Measurements from ENCODE around the gene RELN.

DNA sequence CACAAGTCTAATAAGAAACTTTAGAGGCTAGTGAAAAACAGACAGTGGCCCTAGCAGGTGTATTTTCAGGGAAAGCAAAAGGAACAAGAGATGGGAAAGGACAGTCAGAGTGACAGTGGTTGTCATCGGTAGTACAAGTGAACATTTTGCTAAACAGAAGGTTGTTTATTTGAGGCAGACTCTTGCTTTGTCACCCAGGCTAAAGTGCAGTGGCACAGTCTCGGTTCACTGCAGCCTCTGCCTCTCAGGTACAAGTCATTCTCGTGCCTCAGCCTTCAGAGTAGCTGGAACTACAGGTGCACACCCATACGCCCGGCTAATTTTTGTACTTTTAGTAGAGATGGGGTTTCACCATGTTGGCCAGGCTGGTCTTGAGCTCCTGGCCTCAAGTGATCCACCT lies 195.8 kb downstream of the RELN start:
- TF ChIP-seq POLR2A (IDR thresholded peaks at IDR 0.05), result no peak
- TF ChIP-seq, protein P1, sequence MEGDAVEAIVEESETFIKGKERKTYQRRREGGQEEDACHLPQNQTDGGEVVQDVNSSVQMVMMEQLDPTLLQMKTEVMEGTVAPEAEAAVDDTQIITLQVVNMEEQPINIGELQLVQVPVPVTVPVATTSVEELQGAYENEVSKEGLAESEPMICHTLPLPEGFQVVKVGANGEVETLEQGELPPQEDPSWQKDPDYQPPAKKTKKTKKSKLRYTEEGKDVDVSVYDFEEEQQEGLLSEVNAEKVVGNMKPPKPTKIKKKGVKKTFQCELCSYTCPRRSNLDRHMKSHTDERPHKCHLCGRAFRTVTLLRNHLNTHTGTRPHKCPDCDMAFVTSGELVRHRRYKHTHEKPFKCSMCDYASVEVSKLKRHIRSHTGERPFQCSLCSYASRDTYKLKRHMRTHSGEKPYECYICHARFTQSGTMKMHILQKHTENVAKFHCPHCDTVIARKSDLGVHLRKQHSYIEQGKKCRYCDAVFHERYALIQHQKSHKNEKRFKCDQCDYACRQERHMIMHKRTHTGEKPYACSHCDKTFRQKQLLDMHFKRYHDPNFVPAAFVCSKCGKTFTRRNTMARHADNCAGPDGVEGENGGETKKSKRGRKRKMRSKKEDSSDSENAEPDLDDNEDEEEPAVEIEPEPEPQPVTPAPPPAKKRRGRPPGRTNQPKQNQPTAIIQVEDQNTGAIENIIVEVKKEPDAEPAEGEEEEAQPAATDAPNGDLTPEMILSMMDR (IDR thresholded peaks at IDR 0.05 in 8 of 11, conservative IDR thresholded peaks at IDR 0.05 in 3 of 11), result no peak

Data from spleen (tissue), 7 donors.